Measurements from ENCODE around the gene ARHGAP32. TPM values are rescaled to one million over a fixed set of nuclear protein-coding genes. Genes with fewer than 3 reads are reported as not detected.
A peak's percentile ranks its signal among the peaks of the same experiment; 100 is the strongest.

The ARHGAP32 gene
- total RNA-seq (2014; rRNA removed; shearing (Covaris generic)): 7.8 and 7.9 TPM in 2 replicates

DNA sequence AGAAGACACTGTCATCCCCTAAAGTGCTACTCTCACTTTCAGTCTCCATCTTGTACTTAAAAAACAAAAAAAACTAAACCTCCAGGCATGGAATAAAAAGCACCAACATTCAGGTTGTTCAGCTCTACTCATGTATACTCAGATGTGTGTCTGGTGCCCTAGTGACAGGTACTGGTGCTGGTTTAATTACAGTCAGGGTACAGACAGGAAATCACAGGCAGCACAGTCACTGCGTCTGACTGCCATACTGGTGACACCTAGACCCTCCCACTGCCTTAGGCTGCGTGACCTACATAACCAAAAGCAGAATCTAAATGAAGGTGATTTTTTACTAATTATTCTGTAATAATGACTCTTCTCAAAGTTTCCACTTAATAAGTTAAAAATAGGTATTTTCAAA lies at the start of gene ARHGAP32:
TSS of gene ARHGAP32 (minus strand) at position 176 of the 400 bp plus-strand sequence. CDS start at position 49, 127 bp downstream.
- no peaks in the 10 kb centered on the region for H3K36me3 ChIP-seq
- H3K27ac ChIP-seq: no peak within 1 kb of the TSS
- H3K9me3 ChIP-seq (replicated peaks): no peaks in the 10 kb centered on the region
- no peaks in the 10 kb centered on the region for H3K27me3 ChIP-seq
- no peak for DNase-seq
- H3K4me1 ChIP-seq: no peaks in the 10 kb centered on the region
- H3K4me3 ChIP-seq: no peak within 1 kb of the TSS

DNA sequence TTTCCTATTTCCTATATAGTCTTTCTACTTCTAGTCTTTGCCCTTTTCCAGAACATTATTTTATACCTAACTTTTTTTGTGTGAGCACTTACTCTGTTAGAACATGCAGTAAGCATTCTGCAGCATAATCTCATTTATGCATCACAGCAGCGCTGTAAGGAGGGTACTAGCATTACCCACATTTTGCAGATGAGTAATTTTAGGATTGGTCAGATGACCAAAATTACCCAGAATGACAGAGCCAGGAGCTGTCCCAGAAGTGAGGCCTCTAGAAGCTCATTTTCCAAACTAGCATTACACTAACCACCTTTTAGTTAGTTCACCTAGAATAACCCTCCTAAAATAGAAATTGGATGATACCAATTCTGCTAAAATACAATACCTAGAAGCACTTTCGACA lies 47.1 kb upstream of the ARHGAP32 start:
- DNase-seq: no peak
- Histone ChIP-seq H3K27ac (no peak overlapping the region), H3K4me1 (no peaks in the 10 kb centered on the region), H3K4me3 (no peak overlapping the region), H3K36me3 (no peaks in the 10 kb centered on the region), H3K9me3 (replicated peaks) (no peaks in the 10 kb centered on the region), H3K27me3 (no peaks in the 10 kb centered on the region)

DNA sequence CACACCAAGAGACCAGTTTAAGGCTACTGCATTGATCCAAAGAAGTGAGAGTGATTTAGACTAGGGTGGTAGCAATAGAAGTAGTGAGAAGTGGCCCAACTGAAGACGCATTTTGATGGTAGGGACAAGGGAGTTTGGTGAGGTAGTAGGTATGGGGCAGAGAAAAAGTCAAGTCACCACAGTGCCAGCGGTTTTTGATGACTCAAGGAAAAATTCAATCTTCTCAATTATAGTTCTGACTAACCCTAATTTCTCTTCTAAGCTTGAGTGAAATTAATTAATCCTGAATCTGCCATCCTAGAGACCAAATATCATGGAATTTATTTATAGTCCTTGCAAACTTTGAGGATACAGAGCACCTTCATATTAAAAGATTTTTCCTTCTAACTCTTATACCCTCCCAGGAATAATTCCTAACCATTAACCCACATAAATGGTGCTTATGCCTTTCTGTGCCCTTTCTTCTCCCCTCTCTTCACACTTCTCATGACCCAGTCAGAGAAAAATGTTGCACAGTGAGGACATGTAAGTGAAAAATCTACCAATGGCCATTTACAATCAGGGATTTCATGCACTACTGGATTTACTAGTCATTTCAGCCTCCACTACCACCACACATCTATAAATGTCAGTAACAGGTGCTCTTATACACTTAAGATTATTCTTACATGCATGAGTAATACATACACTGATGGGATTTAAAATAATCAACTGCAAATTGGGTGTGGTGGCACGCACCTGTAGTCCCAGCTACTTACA lies 45.9 kb upstream of the ARHGAP32 start:
- no peaks in the 10 kb centered on the region for H3K4me1 ChIP-seq
- H3K4me3 ChIP-seq: no peak overlapping the region
- no peaks in the 10 kb centered on the region for H3K9me3 ChIP-seq (replicated peaks)
- H3K27ac ChIP-seq: no peak overlapping the region
- DNase-seq: no peak
- H3K36me3 ChIP-seq: no peaks in the 10 kb centered on the region
- no peaks in the 10 kb centered on the region for H3K27me3 ChIP-seq

DNA sequence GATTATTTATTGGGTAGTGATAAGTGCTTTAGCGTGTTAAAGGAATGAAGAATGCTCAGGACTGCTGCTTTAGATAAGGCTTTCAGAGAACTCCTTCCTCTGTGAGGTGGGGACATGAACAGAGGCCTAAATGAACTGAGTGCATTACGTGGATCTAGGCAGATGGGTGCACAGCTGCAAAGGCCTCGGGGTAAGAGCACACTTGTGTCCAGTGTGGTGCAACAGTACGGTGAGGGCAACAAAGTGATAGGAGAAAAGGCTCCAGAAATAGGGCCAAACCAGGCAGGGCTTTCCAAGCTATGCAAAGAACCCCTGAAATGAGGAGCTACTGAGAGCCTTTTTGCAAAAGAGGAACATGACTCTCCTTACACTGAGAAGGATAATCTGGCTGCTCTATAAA lies 45.3 kb upstream of the ARHGAP32 start:
- H3K4me1 ChIP-seq: no peaks in the 10 kb centered on the region
- no peak overlapping the region for H3K4me3 ChIP-seq
- no peaks in the 10 kb centered on the region for H3K36me3 ChIP-seq
- DNase-seq: peak; percentile 2 to 22
- H3K27ac ChIP-seq: no peak overlapping the region
- no peaks in the 10 kb centered on the region for H3K27me3 ChIP-seq
- H3K9me3 ChIP-seq (replicated peaks): no peaks in the 10 kb centered on the region

DNA sequence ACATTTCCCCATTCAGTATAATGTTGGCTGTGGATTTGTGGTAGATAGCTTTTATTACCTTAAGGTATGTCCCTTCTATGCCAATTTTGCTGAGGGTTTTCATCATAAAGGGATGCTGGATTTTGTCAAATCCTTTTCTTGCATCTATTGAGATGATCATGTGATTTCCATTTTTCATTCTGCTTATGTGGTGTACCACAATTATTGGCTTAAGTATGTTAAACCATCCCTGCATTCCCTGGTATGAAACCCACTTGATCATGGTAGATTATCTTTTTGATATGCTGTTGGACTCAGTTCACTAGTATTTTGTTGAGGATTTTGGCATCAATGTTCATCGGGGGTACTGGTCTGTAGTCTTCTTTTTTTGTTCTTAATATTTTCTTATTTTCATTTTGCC lies 44.7 kb upstream of the ARHGAP32 start:
- H3K36me3 ChIP-seq: no peaks in the 10 kb centered on the region
- H3K27me3 ChIP-seq: no peaks in the 10 kb centered on the region
- no peak overlapping the region for H3K4me3 ChIP-seq
- no peaks in the 10 kb centered on the region for H3K4me1 ChIP-seq
- no peak overlapping the region for H3K27ac ChIP-seq
- no peak for DNase-seq
- H3K9me3 ChIP-seq (replicated peaks): no peaks in the 10 kb centered on the region

DNA sequence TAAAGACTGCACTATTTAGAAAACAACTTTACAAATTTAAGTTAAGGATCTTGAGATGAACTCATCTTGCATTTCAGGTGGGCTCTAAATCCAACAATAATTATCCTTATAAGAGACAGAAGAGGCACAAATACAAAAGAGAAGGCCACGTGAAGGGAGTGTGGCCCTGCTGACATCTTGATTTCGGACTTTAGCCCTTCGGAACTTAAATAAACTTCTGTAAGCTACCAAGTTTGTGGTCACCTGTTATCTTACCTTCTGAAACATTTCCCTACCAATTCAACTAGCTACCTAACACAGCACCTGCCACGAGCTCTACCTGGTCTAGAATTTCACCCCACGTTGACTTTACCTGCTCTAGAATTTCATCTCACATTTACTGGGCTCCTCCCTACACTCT lies 42.9 kb upstream of the ARHGAP32 start:
- no peak for DNase-seq
- H3K4me3 ChIP-seq: no peak overlapping the region
- H3K27ac ChIP-seq: no peak overlapping the region
- H3K27me3 ChIP-seq: no peaks in the 10 kb centered on the region
- no peaks in the 10 kb centered on the region for H3K4me1 ChIP-seq
- H3K9me3 ChIP-seq (replicated peaks): no peaks in the 10 kb centered on the region
- H3K36me3 ChIP-seq: no peaks in the 10 kb centered on the region

DNA sequence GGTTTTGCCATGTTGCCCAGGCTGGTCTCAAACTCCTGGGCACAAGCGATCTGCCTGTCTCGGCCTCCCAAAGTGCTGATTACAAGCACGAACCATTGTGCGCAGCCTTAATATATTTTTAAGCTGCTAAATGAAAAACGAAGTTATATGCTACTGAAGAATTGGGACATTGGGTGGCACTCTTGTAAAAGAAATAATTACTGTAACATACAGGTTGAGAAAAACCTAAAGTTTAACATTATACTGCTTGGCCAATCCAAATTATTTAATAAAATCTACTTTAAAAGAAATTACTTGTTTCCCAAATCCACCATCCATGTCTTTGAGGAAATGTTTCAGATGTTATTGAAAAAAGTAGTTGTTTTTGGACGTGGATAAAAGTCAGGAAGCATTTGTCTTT lies 37.9 kb upstream of the ARHGAP32 start:
- no peak overlapping the region for H3K4me3 ChIP-seq
- H3K27me3 ChIP-seq: no peaks in the 10 kb centered on the region
- DNase-seq: no peak
- H3K4me1 ChIP-seq: no peaks in the 10 kb centered on the region
- H3K9me3 ChIP-seq (replicated peaks): 0 out of 2 replicates have a peak, but pooled peaks cover 5% of the 10 kb centered on the region
- H3K27ac ChIP-seq: no peak overlapping the region
- no peaks in the 10 kb centered on the region for H3K36me3 ChIP-seq

DNA sequence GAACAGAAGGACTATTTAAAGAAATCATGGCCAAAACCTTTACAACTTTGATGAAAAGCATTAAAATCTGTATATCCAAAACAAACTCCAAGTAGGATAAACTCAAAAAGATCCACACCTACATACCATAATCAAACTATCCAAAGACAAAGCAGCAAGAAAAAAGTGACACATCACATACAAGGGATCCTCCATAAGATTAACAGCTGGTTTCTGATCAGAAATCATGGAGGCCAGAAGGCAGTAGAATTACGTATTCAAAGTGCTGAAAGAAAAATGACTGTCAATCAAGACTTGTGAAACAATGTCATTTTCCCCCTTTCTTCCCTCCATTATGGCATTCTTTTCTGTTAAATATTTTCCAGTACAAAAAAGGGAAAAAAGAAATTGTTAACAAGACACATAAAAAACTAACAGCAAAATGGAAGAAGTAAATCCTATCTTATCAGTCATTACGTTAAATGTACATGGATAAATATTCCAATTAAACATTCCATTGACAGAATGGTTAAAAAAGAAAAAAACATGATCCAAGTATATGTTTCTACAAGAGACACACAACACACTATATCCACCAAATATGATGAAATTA lies 34.2 kb upstream of the ARHGAP32 start:
- Histone ChIP-seq H3K4me3 (no peak overlapping the region), H3K4me1 (no peaks in the 10 kb centered on the region), H3K27me3 (no peaks in the 10 kb centered on the region), H3K36me3 (no peaks in the 10 kb centered on the region), H3K9me3 (replicated peaks) (0 out of 2 replicates have a peak, but pooled peaks cover 5% of the 10 kb centered on the region), H3K27ac (no peak overlapping the region)
- DNase-seq: no peak

DNA sequence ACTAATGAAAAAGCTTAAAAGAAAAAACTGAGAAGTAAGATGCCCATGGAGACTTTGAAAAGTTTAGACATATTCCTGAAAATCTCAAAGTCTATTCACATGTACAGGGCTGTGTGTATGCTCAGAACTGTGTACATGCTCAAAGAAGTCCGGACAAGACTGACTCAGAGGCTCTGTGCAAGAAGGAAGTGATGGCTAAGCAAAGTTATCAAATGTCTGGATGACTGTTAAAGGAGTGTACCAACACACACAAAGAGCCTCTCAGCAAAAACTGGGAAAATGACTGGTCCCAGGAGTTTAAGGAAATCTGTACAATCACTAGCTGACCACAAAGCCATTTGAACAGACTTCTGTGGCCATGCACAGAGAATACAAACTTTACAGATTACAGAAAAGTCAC lies 33.1 kb upstream of the ARHGAP32 start:
- DNase-seq: no peak
- Histone ChIP-seq H3K27ac (no peak overlapping the region), H3K4me1 (no peaks in the 10 kb centered on the region), H3K4me3 (no peak overlapping the region), H3K36me3 (no peaks in the 10 kb centered on the region), H3K9me3 (replicated peaks) (0 out of 2 replicates have a peak, but pooled peaks cover 5% of the 10 kb centered on the region), H3K27me3 (no peaks in the 10 kb centered on the region)

DNA sequence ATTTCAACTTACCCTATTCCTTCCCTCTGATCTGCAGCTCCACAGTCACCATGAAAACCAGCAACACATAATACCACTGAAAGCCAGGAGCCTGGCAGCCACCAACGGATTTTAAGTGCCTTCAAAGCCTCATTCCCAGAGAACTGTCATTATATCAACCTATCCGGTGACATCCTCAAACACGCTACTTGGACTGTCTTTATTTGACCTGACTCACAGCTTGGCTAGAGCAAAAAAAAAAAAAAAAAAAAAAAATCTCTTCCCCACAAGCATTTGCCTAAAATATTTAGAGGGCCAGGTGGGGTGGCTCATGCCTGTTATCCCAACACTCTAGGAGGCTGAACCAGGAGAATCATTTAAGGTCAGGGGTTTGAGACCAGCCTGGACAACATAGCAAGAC lies 32.4 kb upstream of the ARHGAP32 start:
- Histone ChIP-seq H3K4me1 (no peaks in the 10 kb centered on the region), H3K27me3 (no peaks in the 10 kb centered on the region), H3K36me3 (no peaks in the 10 kb centered on the region), H3K9me3 (replicated peaks) (0 out of 2 replicates have a peak, but pooled peaks cover 5% of the 10 kb centered on the region), H3K27ac (no peak overlapping the region), H3K4me3 (no peak overlapping the region)
- DNase-seq: no peak

DNA sequence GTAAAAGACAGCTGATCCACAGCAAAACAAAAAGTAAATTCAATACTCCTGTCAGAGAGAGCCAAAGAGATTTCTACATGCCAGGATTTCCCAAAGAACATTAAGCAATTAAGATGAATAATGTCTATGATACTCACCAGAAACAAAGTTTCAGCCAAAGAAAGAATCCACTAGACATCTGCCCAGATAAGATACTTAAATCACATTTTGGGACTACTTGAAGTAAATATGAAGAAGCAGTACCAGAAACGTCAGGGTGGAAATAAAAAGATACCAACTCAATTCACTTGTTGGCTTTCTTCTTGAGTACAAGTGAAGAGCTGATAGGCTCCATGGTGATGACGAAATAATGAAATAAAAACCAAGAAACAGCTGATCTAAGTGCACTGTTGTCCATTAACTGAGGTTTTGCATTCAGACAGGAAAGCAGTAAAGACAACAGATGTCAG lies 31.6 kb upstream of the ARHGAP32 start:
- Histone ChIP-seq H3K4me1 (no peaks in the 10 kb centered on the region), H3K27ac (no peak overlapping the region), H3K36me3 (no peaks in the 10 kb centered on the region), H3K9me3 (replicated peaks) (0 out of 2 replicates have a peak, but pooled peaks cover 5% of the 10 kb centered on the region), H3K27me3 (no peaks in the 10 kb centered on the region), H3K4me3 (no peak overlapping the region)
- DNase-seq: no peak

DNA sequence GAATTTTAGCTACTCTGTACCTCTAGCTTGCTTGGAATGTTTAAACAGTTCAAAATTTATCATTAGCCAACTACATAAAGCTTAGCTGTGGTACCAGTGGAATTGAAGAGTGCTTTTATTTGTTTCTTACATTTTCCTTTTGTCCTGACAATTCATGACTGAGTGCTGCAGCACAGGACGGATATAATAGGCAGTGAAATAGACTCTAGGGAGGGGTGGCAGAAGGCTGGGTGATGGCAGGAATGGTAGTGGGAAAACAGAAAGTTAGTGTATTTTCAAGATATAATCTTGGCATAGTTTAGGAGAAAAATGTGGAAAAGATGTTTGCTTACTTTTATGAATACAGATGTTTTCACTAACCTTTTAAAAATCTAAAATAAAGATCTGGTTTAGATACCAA lies 31.1 kb upstream of the ARHGAP32 start:
- 0 out of 2 replicates have a peak, but pooled peaks cover 5% of the 10 kb centered on the region for H3K9me3 ChIP-seq (replicated peaks)
- H3K27ac ChIP-seq: no peak overlapping the region
- DNase-seq: no peak
- H3K4me3 ChIP-seq: no peak overlapping the region
- no peaks in the 10 kb centered on the region for H3K36me3 ChIP-seq
- H3K4me1 ChIP-seq: no peaks in the 10 kb centered on the region
- H3K27me3 ChIP-seq: no peaks in the 10 kb centered on the region

DNA sequence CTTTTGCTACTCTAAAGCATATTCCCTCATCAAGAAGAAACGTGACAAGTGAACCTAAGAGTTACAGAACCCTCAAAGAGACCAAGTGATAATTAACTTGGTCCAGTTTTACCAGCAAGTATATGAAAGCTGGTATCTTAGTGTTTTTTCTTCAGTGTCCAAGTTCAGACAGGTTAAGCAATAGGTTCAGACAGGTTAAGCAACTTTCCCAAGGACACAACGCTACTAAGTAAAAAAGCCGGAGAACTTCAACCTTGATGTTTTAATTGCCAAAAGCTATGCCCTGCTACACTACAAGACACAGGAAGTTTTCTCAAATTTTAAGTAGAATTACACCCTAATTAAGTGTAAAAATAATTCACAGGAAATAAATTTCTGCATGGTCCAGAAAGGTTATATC lies 30.0 kb upstream of the ARHGAP32 start:
- Histone ChIP-seq H3K4me3 (no peak overlapping the region), H3K27me3 (no peaks in the 10 kb centered on the region), H3K36me3 (no peaks in the 10 kb centered on the region), H3K27ac (no peak overlapping the region), H3K9me3 (replicated peaks) (0 out of 2 replicates have a peak, but pooled peaks cover 5% of the 10 kb centered on the region), H3K4me1 (no peaks in the 10 kb centered on the region)
- no peak for DNase-seq

DNA sequence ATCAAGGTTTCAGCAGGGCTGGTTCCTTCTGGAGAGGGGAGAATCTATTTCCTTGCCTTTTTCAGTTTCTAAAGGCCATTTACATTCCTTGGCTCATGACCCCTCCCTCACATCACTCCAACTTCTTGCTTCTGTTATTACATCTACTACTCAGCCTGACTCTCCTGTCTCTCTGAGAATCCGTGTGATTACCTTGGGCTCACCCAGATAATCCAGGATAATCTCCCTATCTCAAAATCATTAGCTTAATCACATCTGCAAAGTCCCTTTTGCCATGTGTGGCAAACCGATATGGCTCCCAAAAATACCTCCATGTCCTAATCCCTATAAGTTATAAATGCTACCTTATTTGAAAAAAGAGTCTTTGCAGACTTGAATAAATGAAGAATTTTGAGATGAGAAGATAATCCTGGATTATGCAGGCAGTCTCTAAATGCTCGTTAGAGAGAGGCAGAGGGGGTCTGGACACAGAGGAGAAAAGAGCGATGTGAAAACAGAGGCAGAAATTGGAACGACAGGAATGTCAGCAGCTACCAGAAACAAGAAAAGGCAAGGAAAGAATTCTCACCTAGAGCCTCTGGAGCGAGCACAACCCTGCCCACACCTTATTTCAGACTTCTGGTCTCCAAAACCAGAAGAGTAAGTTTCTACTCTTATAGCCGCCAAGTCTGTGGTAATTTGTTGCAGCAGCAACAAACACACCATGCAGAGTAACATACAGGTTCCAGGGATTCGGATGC lies 23.6 kb upstream of the ARHGAP32 start:
- H3K27ac ChIP-seq: no peak overlapping the region

DNA sequence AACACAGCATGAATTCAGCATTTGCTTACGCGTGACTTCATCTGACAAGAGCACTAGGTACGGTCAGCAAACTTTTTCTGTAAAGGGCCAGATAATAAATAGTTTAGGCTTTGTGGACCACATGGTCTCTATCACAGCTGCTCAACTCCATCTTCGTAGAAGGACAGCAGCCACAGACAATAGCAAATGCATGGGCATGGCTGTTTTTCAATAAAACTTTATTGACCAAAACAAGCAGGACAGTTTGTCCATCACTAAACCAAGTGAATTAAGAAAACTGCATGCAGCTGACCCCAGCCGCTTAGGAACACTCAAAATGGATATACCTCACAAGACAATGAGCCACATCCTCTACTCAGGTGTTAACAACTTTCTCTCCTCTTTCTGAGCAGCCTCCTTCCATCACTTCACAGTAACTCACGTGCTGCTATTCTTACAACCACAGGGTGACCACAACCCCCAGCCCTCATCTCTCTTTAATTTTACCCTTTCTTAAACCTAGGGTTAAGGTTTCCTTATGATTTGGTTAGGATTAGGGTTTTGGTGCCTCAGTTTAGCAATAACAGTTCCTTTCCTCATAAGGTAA lies 22.7 kb upstream of the ARHGAP32 start:
- Histone ChIP-seq H3K27me3 (no peaks in the 10 kb centered on the region), H3K4me3 (no peak overlapping the region), H3K36me3 (no peaks in the 10 kb centered on the region), H3K4me1 (no peaks in the 10 kb centered on the region), H3K9me3 (replicated peaks) (no peaks in the 10 kb centered on the region), H3K27ac (no peak overlapping the region)
- DNase-seq: peak in 1 of 2 experiments; percentile 9

More for the DNA sequence above, 23.6 kb upstream of the ARHGAP32 start:
- Histone ChIP-seq H3K9me3 (replicated peaks) (no peaks in the 10 kb centered on the region), H3K4me3 (no peak overlapping the region), H3K27me3 (no peaks in the 10 kb centered on the region), H3K4me1 (no peaks in the 10 kb centered on the region), H3K36me3 (no peaks in the 10 kb centered on the region)
- DNase-seq: no peak

All from SJCRH30 (cell line).